Measurements from ENCODE around the gene R3HDM4.
"Not testable (repeated sequence)": the region's sequence is repeated elsewhere in the genome, so short reads cannot be mapped to it uniquely, and the experiment has no call there.

R3HDM4 gene

GRCh38 chr19:858284-858683 is 54.7 kb downstream of the R3HDM4 start:
- no peak for DNase-seq (ENCODE audit: low spot score)

- DNase-seq (ENCODE audit: low spot score) = no peak
Measured at GRCh38 chr19:855566-856120, 57.4 kb downstream of the R3HDM4 start.

- no peak for DNase-seq (ENCODE audit: low spot score)
Measured at GRCh38 chr19:855142-855541, 57.9 kb downstream of the R3HDM4 start.

- no peak for DNase-seq (ENCODE audit: low spot score)
Measured at GRCh38 chr19:854549-854948, 58.5 kb downstream of the R3HDM4 start.

- not testable (repeated sequence) for DNase-seq (ENCODE audit: low spot score)
Measured at GRCh38 chr19:853614-854220, 59.3 kb downstream of the R3HDM4 start.

- no peak for DNase-seq (ENCODE audit: low spot score)
Measured at GRCh38 chr19:853014-853585, 59.9 kb downstream of the R3HDM4 start.

GRCh38 chr19:852136-853013 is 60.6 kb downstream of the R3HDM4 start, which contains the start of gene ELANE:
TSS of gene ELANE (plus strand) at chr19:852303. CDS start at chr19:852329, 26 bp downstream.
- no peak for DNase-seq (ENCODE audit: low spot score)

- no peak for DNase-seq (ENCODE audit: low spot score)
Measured at GRCh38 chr19:850979-851335, 62.1 kb downstream of the R3HDM4 start.

GRCh38 chr19:850221-850978 is 62.6 kb downstream of the R3HDM4 start:
- no peak for DNase-seq (ENCODE audit: low spot score)

- DNase-seq (ENCODE audit: low spot score) = not testable (repeated sequence)
Measured at GRCh38 chr19:849195-849594, 63.8 kb downstream of the R3HDM4 start.

- no peak for DNase-seq (ENCODE audit: low spot score)
Measured at GRCh38 chr19:848386-848921, 64.6 kb downstream of the R3HDM4 start.

Measured in CD4-positive, alpha-beta T cell treated with Interleukin-15 for 4 hours (primary cell).